HG02981 (cell line): ENCODE measurements around the gene PRRT4.

Experiments used
- ATAC-seq: cut with Tn5 transposase; IDR thresholded peaks from one replicate; pipeline ENCODE4 v1.9.1; 2021; ENCODE audit warnings: mild to moderate bottlenecking, moderate library complexity; ENCODE audit not compliant: unreplicated experiment

Gene PRRT4

GRCh38 chr7:128376077-128376476 is 14.6 kb upstream of the PRRT4 start:
- no peak for ATAC-seq

- no peak for ATAC-seq
Measured at GRCh38 chr7:128374041-128374440, 12.6 kb upstream of the PRRT4 start.

- no peak for ATAC-seq
Measured at GRCh38 chr7:128373606-128374005, 12.1 kb upstream of the PRRT4 start.

- ATAC-seq: no peak
Measured at GRCh38 chr7:128370491-128370890, 9.0 kb upstream of the PRRT4 start.

GRCh38 chr7:128366986-128367385 is 5.5 kb upstream of the PRRT4 start:
- ATAC-seq: no peak

GRCh38 chr7:128366300-128366699 is 4.8 kb upstream of the PRRT4 start:
- no peak for ATAC-seq

GRCh38 chr7:128365432-128365831 is 3.9 kb upstream of the PRRT4 start:
- ATAC-seq: no peak

GRCh38 chr7:128364166-128364870 is 2.8 kb upstream of the PRRT4 start:
- no peak for ATAC-seq

- ATAC-seq: no peak
Measured at GRCh38 chr7:128363261-128363721, 1.8 kb upstream of the PRRT4 start.

GRCh38 chr7:128362670-128363069 is 1.2 kb upstream of the PRRT4 start:
- ATAC-seq: no peak

GRCh38 chr7:128360359-128360678 is 1.2 kb downstream of the PRRT4 start:
- ATAC-seq: no peak

GRCh38 chr7:128359939-128360338 is 1.6 kb downstream of the PRRT4 start:
- no peak for ATAC-seq

GRCh38 chr7:128359336-128359735 is 2.2 kb downstream of the PRRT4 start:
- ATAC-seq: no peak

- no peak for ATAC-seq
Measured at GRCh38 chr7:128358233-128358632, 3.3 kb downstream of the PRRT4 start.

GRCh38 chr7:128357217-128357613 is 4.3 kb downstream of the PRRT4 start:
- no peak for ATAC-seq

- ATAC-seq: no peak
Measured at GRCh38 chr7:128356546-128357216, 4.8 kb downstream of the PRRT4 start.

- no peak for ATAC-seq
Measured at GRCh38 chr7:128353610-128354009, 7.9 kb downstream of the PRRT4 start.

- ATAC-seq: no peak
Measured at GRCh38 chr7:128353189-128353588, 8.3 kb downstream of the PRRT4 start.

- no peak for ATAC-seq
Measured at GRCh38 chr7:128352636-128353035, 8.9 kb downstream of the PRRT4 start.

- no peak for ATAC-seq
Measured at GRCh38 chr7:128352153-128352537, 9.3 kb downstream of the PRRT4 start.

- no peak for ATAC-seq
Measured at GRCh38 chr7:128351296-128352152, 10.0 kb downstream of the PRRT4 start.
